HEK293T (cell line): ENCODE results near the gene CPNE4.

Experiments used
- CTCF ChIA-PET: fragments of 350-600 bp; formaldehyde crosslinking; extraction: SDS; loops from one replicate; lab custom pipeline; 2021; ENCODE audit warnings: antibody characterized with exemption, inconsistent platforms; lab: Yijun Ruan, JAX
- POLR2A ChIA-PET: fragments of 350-600 bp; formaldehyde crosslinking; extraction: SDS; loops from one replicate; lab custom pipeline; 2020; ENCODE audit warnings: antibody characterized with exemption, inconsistent platforms; lab: Yijun Ruan, JAX
- DNase-seq: peaks from one replicate; pipeline ENCODE4 v3.0.0; 2012; ENCODE audit warnings: mixed read lengths; ENCODE audit errors: extremely low spot score
- ARNT ChIP-seq: fragments of 450-650 bp; IDR thresholded peaks from 2 replicates; pipeline ENCODE4 v1.6.1; 2017; ENCODE audit warnings: mild to moderate bottlenecking
- BHLHE40 ChIP-seq: fragments of 450-650 bp; IDR thresholded peaks from 2 replicates; pipeline ENCODE4 v1.6.1; 2016; ENCODE audit warnings: mild to moderate bottlenecking, moderate library complexity, borderline replicate concordance
- CTBP1 ChIP-seq: fragments of 450-650 bp; IDR thresholded peaks from 2 replicates; pipeline ENCODE4 v1.6.1; 2016; ENCODE audit warnings: borderline replicate concordance
- ELF4 ChIP-seq: fragments of 450-650 bp; IDR thresholded peaks from 2 replicates; pipeline ENCODE4 v1.6.1; 2017; ENCODE audit warnings: antibody characterized with exemption
- FOXA1 ChIP-seq: fragments of 450-650 bp; IDR thresholded peaks from 2 replicates; pipeline ENCODE4 v1.6.1; 2016; ENCODE audit warnings: mild to moderate bottlenecking
- FOXK2 ChIP-seq: fragments of 450-650 bp; IDR thresholded peaks from 2 replicates; pipeline ENCODE4 v1.6.1; 2016; ENCODE audit warnings: mild to moderate bottlenecking
- FOXM1 ChIP-seq: fragments of 450-650 bp; IDR thresholded peaks from 2 replicates; pipeline ENCODE4 v1.6.1; 2017; ENCODE audit warnings: mild to moderate bottlenecking, borderline replicate concordance
- HDGF ChIP-seq: fragments of 450-650 bp; IDR thresholded peaks from 2 replicates; pipeline ENCODE4 v1.6.1; 2017; ENCODE audit warnings: antibody characterized with exemption, borderline replicate concordance
- L3MBTL2 ChIP-seq: fragments of 450-650 bp; conservative IDR thresholded peaks from 2 replicates; pipeline ENCODE4 v1.6.1; 2016; ENCODE audit warnings: mild to moderate bottlenecking
- LEF1 ChIP-seq: fragments of 450-650 bp; IDR thresholded peaks from 2 replicates; pipeline ENCODE4 v1.6.1; 2017; ENCODE audit warnings: mild to moderate bottlenecking, borderline replicate concordance
- NFRKB ChIP-seq: fragments of 450-650 bp; IDR thresholded peaks from 2 replicates; pipeline ENCODE4 v1.6.1; 2016; ENCODE audit warnings: mild to moderate bottlenecking, moderate library complexity
- SP1 ChIP-seq: fragments of 450-650 bp; IDR thresholded peaks from 2 replicates; pipeline ENCODE4 v1.6.1; 2017
- SUZ12 ChIP-seq: fragments of 450-650 bp; IDR thresholded peaks from 2 replicates; pipeline ENCODE4 v1.6.1; 2016; ENCODE audit warnings: mild to moderate bottlenecking
- TARDBP ChIP-seq: fragments of 450-650 bp; IDR thresholded peaks from 2 replicates; pipeline ENCODE4 v1.6.1; 2016
- ZNF384 ChIP-seq: fragments of 450-650 bp; IDR thresholded peaks from 2 replicates; pipeline ENCODE4 v1.6.1; 2016
- TF ChIP-seq, protein P1 (sequence below): fragments of 450-650 bp; IDR thresholded peaks from 2 replicates; pipeline ENCODE4 v1.6.1; 2016

The CPNE4 gene

GRCh38 chr3:131546441-131546840 is 488.4 kb downstream of the CPNE4 start:
- POLR2A ChIA-PET, result no interaction called here
- no peak for TF ChIP-seq ZNF384
- no peak for TF ChIP-seq FOXM1
- TF ChIP-seq NFRKB, result no peak
- no peak for TF ChIP-seq L3MBTL2
- TF ChIP-seq, protein P1, sequence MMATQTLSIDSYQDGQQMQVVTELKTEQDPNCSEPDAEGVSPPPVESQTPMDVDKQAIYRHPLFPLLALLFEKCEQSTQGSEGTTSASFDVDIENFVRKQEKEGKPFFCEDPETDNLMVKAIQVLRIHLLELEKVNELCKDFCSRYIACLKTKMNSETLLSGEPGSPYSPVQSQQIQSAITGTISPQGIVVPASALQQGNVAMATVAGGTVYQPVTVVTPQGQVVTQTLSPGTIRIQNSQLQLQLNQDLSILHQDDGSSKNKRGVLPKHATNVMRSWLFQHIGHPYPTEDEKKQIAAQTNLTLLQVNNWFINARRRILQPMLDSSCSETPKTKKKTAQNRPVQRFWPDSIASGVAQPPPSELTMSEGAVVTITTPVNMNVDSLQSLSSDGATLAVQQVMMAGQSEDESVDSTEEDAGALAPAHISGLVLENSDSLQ, result no peak
- no peak for TF ChIP-seq SP1
- TF ChIP-seq TARDBP, result no peak
- no peak for TF ChIP-seq ARNT
- no peak for TF ChIP-seq FOXA1
- no peak for TF ChIP-seq FOXK2
- no peak for TF ChIP-seq BHLHE40
- no peak for TF ChIP-seq CTBP1
- no peak for TF ChIP-seq ELF4
- no peak for TF ChIP-seq SUZ12
- TF ChIP-seq LEF1, result no peak
- DNase-seq, result no peak
- CTCF ChIA-PET, result interaction anchor here (0.6 kb wide), 1 partner anchor 24 kb away, joined by 3 read pairs; no protein-coding TSS in a partner anchor

GRCh38 chr3:131544557-131544956 is 490.3 kb downstream of the CPNE4 start:
- POLR2A ChIA-PET, result no interaction called here
- CTCF ChIA-PET, result no interaction called here

GRCh38 chr3:131543714-131544113 is 491.1 kb downstream of the CPNE4 start:
- TF ChIP-seq SUZ12, result no peak
- no peak for TF ChIP-seq ELF4
- no peak for TF ChIP-seq ZNF384
- TF ChIP-seq FOXK2, result no peak
- no peak for TF ChIP-seq TARDBP
- TF ChIP-seq CTBP1, result no peak
- no peak for TF ChIP-seq HDGF
- TF ChIP-seq BHLHE40, result no peak
- no peak for TF ChIP-seq NFRKB
- no peak for TF ChIP-seq ARNT
- no peak for TF ChIP-seq SP1
- TF ChIP-seq FOXM1, result no peak
- no peak for TF ChIP-seq LEF1
- no peak for TF ChIP-seq FOXA1
- TF ChIP-seq, protein P1, result no peak
- TF ChIP-seq L3MBTL2, result no peak
- no peak for DNase-seq
- CTCF ChIA-PET, result no interaction called here
- POLR2A ChIA-PET, result no interaction called here

More at GRCh38 chr3:131544557-131544956, 490.3 kb downstream of the CPNE4 start:
- DNase-seq, result no peak
- TF ChIP-seq ZNF384 (no peak), CTBP1 (no peak), TARDBP (no peak)

DNA sequence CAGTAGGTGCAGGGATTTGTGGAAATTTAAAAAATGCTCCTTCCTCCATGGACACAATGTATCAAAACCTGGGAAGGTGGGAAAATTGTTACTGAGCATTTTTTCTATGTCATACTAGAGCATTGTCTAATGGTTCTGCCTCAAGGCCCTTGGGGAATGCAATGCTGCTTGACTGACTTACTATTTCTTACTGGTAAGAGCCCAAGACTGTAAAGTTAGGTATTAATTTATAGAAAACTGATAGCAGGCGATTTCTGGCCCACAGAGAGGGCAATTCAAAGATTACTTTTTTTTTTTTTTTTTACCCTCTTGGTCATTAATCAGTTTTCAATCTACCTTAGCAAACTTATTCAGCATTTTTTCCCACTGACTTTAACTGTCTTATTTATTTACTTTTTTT is 493.5 kb downstream of the CPNE4 start:
- ChIA-PET POLR2A (no interaction called here), CTCF (no interaction called here)
- TF ChIP-seq ZNF384 (no peak), ARNT (no peak), FOXM1 (no peak), CTBP1 (no peak), L3MBTL2 (no peak), SUZ12 (no peak), SP1 (no peak), NFRKB (no peak), BHLHE40 (no peak)
- TF ChIP-seq, protein P1, result no peak
- DNase-seq, result no peak

DNA sequence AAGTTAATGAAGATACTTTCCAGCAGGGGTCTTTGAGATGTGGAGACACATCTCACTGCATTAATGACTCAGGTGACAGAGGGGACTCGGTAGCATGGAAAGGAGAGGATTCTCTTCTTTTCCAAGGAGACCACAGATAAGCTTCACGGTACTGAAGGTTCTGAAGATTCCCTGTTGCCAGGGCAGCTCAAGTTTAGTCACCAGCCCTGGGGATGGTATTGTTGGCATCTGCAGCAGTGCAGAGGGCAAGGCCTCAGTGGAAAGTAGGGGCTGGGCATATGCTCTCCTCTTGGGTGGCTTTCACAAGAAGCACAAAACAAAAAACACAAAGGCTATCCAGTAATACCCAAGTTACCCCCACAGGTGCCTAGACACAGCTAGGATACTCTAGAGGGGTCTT is 494.0 kb downstream of the CPNE4 start:
- TF ChIP-seq BHLHE40, result no peak
- TF ChIP-seq FOXK2, result no peak
- TF ChIP-seq, protein P1, result no peak
- TF ChIP-seq NFRKB, result no peak
- TF ChIP-seq L3MBTL2, result no peak
- DNase-seq, result no peak
- POLR2A ChIA-PET, result no interaction called here
- CTCF ChIA-PET, result no interaction called here

- POLR2A ChIA-PET, result no interaction called here
- DNase-seq, result no peak
- CTCF ChIA-PET, result no interaction called here
- TF ChIP-seq CTBP1 (no peak), FOXK2 (no peak), HDGF (no peak), ARNT (no peak), ELF4 (no peak), LEF1 (no peak), BHLHE40 (no peak), NFRKB (no peak), FOXA1 (no peak), SUZ12 (no peak), ZNF384 (no peak), L3MBTL2 (no peak)
- TF ChIP-seq, protein P1, result no peak
Measured at GRCh38 chr3:131540143-131540542, 494.7 kb downstream of the CPNE4 start.
